CD4-positive, alpha-beta T cell treated with Interleukin-2 at 100 ng/mL for 4 hours (primary cell): ENCODE measurements around the gene TM4SF1.

Source experiments
- DNase-seq: peaks from one replicate; pipeline ENCODE4 v3.0.0-alpha.2; 2020; ENCODE audit warnings: low spot score

The TM4SF1 gene, protein sequence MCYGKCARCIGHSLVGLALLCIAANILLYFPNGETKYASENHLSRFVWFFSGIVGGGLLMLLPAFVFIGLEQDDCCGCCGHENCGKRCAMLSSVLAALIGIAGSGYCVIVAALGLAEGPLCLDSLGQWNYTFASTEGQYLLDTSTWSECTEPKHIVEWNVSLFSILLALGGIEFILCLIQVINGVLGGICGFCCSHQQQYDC

DNA sequence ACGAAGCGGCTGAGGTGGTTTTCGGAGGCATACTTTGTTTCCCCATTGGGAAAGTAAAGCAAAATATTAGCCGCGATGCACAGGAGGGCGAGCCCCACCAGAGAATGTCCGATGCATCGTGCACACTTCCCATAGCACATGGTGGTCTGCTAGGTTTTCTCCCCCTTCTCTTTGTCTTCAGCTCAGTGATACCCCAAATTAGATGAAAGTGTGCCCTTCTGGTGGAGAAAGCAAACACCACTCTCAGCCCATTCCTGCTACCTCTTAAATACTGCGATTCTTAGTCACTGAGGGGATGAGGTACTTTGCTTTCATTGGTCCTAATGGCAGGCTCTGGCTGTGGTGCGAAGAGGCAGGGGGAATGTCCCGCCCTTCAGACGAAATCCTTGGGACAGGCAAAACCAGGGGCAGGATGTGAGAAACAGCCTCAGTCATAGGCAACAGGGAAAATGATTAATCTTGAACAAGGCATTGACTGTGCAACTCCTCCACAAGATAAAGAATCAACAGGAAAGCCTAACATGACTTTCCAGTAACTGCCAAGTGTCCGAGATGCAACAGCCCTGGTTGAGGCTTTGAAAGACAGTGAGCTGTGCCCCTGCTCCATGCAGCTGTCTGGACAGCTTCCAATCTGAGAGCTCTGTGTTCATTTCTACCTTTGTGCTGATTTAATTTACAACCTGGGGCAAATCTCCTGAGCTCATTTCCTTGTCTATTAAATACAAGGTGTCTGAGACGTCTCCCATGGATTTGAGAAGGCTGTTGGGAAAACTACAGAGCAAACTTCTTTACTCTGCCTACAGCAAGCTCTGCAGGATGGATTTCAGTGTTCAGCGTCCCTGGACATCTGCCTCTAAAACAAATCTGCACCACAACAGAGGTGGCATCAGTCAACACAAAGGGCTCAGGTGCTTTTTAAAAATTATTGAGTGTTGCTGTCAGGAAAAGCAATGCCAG lies at the start of gene TM4SF1:
Gene TM4SF1, minus strand, starts transcription at position 242 of the 957 bp plus-strand sequence. Its CDS starts 102 bp downstream, at position 140.
- no peak for DNase-seq

DNA sequence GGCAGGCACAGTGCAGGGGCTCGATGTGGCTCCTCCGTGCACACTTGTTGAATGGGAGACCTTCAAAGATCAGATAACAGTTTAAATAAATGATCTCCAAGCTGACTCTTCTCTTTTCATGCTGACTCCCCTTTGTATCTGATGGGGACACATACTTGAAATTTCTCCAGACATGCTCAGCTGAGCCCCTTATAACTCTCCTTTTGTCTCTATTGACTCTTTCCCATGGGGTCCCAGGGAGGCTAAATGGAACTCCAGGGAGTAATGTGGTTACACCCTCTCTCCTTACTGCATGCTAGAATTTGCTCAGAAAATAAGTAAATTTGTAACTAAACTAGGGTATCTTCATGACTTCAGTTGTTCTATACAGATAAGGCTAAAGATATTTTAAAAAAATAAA lies 48.9 kb upstream of the TM4SF1 start:
- no peak for DNase-seq

DNA sequence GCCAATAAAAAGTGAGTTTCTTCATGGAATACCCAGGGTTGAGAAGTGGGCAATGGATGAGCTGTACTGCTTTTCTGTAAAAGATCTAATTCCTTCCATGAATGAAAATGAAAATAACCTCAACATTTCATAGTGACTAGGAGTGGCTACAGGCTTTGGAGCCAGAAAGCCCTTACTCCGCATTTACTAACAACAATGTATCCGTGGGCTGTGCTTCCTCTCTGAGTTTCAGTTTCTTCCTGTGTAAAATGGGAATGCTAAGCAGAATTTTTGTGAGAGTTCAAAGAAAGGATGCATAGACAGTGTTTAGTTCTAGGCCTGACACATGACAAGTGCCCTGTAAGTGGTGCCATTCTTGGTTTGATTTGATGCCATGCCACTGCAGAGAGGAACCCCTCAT lies 47.5 kb upstream of the TM4SF1 start:
- DNase-seq = no peak

DNA sequence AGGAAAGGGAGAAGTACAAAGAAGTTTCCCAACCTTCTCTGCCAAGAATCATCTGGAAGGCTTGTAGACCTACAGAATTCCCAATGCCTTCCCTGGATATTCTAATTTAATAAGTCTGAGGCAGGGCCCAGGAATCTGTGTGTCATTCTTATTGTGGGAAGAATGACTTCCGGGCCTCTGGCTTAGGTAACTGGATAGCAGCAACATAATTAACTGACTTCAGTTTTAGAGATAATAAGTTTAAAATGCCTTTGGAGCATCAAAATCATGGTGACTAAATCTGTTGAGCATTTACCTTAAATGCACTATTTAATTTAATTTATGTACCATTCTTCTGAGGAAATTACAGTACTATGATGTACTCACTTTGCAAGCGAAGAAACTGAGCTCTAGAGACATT lies 44.3 kb upstream of the TM4SF1 start:
- no peak for DNase-seq

DNA sequence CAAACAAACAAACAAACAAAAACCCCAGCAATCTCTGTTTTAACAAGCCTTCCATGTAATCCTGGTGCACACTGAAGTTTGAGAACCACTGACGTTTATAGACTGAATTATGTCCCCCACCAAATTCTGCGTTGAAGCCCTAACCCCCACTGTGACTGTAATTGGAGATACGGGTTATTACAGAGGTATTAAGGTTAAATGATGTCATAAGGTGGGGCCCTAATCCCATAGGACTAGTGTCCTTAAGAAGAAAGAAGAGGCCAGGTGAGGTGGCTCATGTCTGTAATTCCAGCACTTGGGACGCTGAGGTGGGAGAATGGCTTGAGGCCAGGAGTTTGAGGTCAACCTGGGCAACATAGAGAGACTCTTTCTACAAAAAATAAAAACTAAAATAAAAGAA lies 42.4 kb upstream of the TM4SF1 start:
- DNase-seq = no peak

DNA sequence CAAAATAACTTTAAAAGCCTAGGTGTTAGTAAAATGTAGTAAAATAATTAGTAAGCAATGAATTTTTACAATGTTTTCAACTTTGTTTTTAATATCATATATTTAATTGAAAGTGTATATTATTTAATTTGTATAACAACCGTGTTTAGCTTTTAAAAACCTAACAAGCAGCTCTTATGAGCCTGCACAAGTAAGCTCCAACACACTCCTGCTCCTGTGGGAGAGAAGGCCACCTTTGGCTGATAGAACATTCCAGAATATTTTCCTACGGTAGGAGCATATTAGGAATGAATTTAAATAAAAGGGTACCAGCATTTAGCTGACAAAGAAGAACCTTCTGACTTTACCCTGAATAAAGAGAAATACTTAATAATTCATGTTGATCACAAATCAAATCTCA lies 40.3 kb upstream of the TM4SF1 start:
- DNase-seq = no peak

DNA sequence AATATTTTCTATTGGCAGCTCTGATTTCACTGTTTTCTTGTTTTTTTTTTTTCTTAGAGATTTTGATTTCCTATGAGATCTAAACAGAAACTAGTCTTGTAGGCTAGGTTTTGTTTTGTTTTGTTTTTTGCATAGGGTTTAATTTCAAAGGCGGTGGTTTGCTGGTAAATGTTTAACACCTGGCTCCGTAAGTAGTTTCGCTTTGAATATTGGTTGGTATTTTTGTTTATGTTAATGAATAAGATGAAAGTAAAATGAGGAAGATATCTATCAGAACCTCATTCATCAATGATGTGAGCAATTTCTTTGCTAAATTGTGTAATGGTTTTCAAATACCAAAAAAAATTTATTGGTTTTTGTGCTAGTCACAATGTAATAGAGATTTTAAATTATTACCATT lies 39.7 kb upstream of the TM4SF1 start:
- no peak for DNase-seq

DNA sequence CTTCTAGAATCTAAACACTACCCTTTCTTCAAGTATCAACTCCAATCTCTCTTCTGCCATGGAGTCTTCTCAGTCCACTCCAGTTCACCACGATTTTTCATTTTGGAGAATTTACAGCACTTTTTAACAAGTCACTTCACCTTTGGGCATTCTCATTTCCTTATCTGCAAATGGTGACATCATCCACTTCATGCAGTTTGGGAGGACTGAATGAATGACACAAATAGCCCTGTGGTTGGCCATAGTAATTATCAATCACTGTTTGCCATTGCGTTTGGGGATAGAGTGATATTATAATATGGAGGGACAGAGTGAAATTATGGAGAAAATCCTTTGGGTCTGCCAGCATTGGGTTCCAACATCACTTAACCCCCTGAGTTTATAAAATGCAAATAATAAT lies 38.0 kb upstream of the TM4SF1 start:
- DNase-seq = no peak

DNA sequence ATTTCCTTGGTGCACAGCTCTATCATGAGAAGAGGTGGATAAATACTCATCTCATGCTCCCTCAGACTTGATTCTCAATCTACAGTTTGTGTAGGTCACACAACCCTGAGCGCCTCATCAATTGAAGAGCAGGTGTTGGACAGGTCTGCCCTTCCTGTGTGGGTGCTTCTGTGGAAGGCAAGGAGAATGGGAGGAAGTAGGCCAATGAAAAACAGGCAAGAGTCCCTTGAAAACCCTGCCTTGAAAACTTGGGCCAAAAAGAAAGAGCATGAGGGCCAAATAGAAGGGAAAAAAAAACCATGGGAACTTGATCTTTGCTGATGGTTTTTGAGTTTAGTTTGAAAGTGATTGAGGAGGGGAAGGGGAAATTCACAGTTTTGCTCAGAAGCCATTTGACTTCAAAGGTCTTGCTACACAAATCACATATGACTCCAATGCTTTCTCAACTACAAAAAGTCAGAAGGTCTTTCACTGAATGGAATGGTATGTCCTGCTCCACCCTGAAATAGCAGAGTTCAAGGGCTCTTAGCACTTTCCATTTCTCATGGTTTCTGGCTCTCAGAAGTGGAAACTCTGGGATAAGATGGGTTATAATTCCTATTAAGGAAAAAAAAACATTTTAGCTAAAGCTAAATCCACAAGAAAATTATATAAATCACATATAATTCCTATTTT lies 37.2 kb upstream of the TM4SF1 start:
- no peak for DNase-seq

DNA sequence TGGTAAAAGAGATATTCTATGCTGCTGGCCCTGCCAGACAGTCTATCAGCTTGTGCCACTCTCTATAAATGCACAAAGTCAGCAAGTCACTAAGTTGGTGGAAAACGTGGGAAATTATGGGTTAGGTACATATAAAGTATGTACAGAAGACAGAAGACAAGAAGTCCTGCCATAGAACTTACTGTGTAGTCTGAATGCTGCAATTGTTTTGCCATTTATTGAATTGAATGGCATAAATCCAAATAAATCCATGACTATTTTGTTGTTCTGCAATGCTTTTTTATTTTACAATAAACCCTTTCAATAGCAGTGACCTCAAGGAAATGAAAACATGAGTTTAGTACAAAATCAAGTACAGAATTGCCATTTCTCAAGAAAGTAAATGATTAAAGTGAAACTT lies 34.1 kb upstream of the TM4SF1 start:
- DNase-seq = no peak

DNA sequence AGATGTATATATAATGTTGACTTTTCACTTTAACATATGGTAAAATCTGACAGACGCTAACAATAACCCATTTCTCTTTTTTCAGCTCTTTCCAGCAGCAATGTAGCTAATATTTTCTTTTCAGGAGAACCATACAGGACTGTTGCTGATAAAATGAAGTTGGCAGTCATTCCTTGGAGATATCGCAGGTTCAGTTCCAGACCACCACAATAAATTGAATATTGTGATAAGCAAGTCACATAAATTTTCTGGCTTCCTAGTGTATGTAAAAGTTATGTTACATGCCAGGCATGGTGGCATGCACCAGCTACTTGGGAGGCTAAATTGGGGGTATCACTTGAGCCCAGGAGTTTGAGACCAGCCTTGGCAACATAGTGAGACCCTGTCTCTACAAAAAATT lies 31.9 kb upstream of the TM4SF1 start:
- no peak for DNase-seq

DNA sequence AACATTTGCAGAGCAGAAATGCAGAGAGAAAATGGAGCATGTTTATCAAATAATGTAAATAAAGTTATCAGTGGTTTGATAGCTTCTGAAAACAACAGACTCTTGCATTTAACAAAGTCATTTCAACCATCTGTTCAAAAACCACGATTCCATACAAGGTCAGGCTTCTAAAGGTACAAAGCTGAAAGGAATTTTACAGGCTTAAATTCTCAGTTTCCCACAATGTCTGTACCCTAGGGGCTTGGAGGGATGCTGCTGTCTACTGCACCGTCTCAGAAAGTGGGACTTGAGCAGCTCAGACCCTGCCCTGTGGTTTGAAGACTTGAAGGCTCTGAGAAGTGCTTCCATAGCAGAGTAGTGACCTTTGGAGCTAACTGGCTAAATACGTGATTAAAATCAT lies 30.4 kb upstream of the TM4SF1 start:
- DNase-seq = no peak

DNA sequence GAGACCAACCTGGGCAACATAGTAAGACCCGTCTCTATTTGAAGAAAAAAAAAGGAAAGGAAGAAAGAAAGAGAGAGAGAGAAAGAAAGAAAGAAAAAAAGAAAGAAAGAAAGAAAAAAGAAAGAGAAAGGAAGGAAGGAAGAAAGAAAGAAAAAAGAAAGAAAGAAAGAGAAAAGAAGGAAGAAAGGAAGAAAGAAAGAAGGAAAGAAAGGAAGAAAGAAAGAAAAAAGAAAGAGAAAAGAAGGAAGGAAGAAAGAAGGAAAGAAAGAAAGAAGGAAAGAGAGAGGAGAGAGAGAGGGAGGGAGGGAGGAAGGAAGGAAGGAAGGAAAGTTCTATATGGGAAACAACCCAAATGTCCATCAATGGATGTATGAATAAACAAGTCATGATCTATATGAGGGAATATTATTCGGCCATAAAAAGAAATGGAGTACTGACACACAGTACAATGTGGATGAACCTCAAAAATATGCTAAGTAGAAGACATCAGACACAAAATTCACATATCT lies 28.8 kb upstream of the TM4SF1 start:
- DNase-seq = no peak

DNA sequence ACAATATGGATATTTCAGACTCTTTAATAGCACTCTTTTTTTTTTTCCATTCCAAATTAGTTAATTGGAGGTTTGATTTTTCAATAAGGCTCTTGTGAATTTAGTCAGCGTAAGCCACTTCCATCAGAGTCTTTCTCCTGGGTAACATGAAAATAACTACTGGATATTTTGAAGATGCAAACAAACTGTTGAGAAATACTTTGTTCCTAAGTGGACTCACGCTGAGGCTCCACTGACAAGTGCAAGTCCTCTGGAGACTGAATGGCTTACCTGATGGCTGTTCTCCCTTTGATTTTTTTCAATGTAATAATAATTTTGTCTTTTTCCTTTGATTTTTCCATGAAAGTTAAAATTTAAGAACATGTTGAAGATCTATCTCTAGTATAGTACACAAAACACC lies 26.0 kb upstream of the TM4SF1 start:
- DNase-seq = no peak

DNA sequence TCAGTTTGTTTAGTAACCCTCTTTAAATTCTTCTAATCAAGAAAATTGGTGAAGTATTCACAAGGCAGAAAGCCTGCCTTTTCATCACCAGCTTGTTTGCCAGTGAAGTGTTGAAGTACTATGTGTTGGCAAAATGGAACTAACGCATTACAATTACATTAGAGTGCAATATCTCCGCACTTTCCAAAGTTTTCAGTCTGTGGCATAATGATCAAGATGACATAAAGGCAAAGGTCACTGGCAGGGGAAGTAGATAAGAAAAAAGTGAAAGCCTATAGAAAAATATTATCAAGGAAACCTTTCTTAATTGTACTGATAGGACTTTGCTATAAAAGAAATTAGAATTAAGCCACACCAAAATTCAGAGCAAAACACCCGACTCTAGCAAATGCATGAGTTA lies 25.0 kb upstream of the TM4SF1 start:
- no peak for DNase-seq

DNA sequence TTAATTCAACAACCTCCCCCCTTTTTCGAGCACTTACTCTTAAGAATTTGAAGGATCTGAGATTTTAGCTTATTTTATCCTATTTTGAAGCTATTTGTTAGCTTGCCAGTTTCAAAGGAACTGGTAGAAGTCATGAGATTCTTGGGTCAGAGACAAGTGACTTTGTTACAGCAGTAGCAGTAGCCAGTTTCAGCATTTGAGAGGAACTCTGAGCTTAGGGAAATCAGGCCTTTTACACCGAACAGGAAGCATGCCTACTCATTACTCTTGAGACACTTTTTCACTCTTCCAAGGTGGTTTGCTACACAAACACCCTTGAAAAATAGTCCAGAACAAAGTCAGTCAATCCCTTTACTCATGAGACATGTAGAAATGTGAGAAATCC lies 24.5 kb upstream of the TM4SF1 start:
- no peak for DNase-seq

DNA sequence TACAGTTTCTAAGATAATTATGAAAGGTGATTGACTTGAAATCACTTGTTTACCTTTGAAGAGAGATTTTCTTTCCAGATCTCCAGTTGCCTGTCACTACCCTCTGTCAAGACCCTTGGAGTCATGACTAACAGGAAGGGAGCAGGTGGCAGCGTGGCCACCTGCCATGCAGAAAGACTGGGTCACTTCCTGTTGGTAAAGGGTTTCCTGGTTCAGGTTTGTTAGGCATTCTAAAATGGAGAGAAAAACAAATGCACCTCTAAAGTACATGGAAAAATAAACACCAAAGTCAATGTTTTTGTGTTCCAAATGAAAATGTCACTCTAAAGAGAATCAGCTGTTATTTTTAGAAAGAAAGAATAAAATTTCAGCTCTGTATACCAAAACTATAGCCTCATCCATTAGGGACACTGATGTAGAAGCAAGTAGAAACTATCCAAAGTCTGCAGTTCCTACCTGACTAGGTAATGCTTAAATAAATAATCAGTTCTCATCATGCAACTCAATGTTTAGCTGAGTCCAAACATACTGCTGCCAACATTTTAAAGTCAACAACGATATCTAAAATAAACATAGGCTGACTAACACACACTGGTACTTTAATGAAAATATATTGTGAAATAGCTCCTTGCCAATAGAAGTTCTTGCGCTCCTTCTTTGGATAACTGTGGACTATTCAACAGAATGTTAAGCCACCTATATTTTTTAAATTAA lies 23.9 kb upstream of the TM4SF1 start:
- DNase-seq = no peak

DNA sequence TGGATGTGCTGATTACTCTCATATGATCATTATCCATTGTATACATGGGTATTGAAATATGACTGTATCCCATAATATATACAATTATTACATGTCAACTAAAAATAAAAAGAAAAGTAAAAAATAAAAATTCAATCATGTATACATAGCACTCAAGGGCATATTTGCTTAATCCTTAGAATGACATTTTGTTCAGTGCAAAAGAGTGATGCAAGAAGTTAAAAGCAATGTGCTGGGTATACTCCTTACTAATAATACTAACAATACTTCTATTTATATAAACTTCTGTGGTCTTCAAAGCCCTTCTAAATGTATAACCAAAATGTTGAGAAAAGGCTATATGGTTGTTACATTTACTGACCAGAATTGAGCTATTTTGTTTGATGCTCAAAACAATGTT lies 23.2 kb upstream of the TM4SF1 start:
- no peak for DNase-seq

DNA sequence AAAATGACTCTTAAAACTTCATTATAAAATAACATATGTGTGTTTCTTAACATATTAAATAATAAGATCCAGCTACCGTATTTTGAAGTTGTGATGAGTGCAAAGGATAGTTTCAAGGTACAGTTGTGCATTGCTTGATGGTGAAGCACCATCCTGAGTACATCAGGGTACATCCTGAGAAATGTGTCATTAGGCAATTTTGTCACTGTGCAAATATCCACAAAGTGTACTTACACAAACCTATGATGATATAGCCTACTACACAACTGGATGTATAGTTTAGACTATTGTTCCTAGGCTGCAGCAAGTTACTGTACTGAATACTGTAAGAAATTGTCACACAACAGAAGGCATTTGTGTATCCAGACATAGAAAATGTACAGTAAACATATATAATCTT lies 20.8 kb upstream of the TM4SF1 start:
- DNase-seq = no peak

DNA sequence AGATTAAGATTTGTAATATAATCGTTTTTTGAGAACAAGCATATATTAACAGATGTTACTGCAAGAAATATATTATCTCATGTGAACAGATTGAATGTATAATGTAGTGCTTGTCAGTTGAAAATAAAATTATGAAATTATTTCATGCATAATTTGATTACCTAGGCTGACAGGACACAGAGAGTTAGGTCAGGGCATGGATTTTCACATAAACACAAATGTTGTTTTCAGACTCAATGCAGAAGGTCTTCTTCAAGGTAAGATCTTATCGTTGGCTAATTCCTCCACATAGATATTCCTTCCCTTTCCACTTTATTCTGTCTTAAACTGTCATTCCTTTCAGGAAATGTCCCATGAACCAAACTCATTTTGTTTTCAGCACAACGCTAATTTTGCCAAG lies 20.1 kb upstream of the TM4SF1 start:
- no peak for DNase-seq

DNA sequence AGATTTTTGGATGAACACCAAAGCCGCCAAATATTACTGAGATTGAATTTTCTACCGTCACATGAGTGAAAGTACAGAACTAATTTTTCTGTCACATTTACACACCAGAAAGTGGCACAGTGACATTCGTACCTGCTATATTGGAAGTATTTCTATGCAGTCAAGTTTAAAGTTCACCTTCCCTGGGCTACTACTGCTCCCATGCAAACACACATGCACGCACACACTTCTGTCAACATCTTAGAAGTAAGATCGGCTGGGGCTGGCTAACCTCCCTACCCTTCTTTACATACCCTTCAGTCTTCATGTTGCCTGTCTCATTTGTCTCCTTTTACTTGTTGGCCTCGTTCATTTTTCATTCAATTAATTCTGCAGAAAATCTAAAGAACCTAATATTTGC lies 19.0 kb upstream of the TM4SF1 start:
- no peak for DNase-seq
